Measurements from ENCODE around the gene RCAN2.

Gene RCAN2

GRCh38 chr6:46378882-46379416 lies 112.3 kb downstream of the RCAN2 start:
- ATAC-seq: no peak
- TF ChIP-seq ZNF8 (CRISPR knock-in tag; IDR thresholded peaks at IDR 0.05): no peak
- no peak for TF ChIP-seq GLIS3 (CRISPR knock-in tag; IDR thresholded peaks at IDR 0.05)
- TF ChIP-seq SNAI2 (CRISPR knock-in tag; IDR thresholded peaks at IDR 0.05): no peak
- TF ChIP-seq TSHZ2 (CRISPR knock-in tag; IDR thresholded peaks at IDR 0.05): no peak
- TF ChIP-seq CSRNP3 (CRISPR knock-in tag; IDR thresholded peaks at IDR 0.05): no peak
- no peak for TF ChIP-seq RARB (CRISPR knock-in tag; IDR thresholded peaks at IDR 0.05)
- TF ChIP-seq ZFP30 (CRISPR knock-in tag; IDR thresholded peaks at IDR 0.05): no peak
- TF ChIP-seq CSDC2 (CRISPR knock-in tag; IDR thresholded peaks at IDR 0.05): no peak
- TF ChIP-seq OSR1 (CRISPR knock-in tag; IDR thresholded peaks at IDR 0.05): no peak
- TF ChIP-seq POU6F1 (CRISPR knock-in tag; IDR thresholded peaks at IDR 0.05; ENCODE audit: borderline replicate concordance, low read depth): no peak
- no peak for TF ChIP-seq CREB5 (CRISPR knock-in tag; IDR thresholded peaks at IDR 0.05; ENCODE audit: low read depth)
- no peak for TF ChIP-seq TCF4 (CRISPR knock-in tag; IDR thresholded peaks at IDR 0.05; ENCODE audit: borderline replicate concordance)
- no peak for TF ChIP-seq PPARA (CRISPR knock-in tag; IDR thresholded peaks at IDR 0.05; ENCODE audit: borderline replicate concordance)
- no peak for TF ChIP-seq BACH2 (CRISPR knock-in tag; IDR thresholded peaks at IDR 0.05; ENCODE audit: borderline replicate concordance)
- no peak for TF ChIP-seq ZNF70 (CRISPR knock-in tag; IDR thresholded peaks at IDR 0.05)
- no peak for TF ChIP-seq TOX (CRISPR knock-in tag; IDR thresholded peaks at IDR 0.05; ENCODE audit: borderline replicate concordance)
- no peak for TF ChIP-seq ESRRG (CRISPR knock-in tag; IDR thresholded peaks at IDR 0.05)
- no peak for TF ChIP-seq ARNTL (CRISPR knock-in tag; IDR thresholded peaks at IDR 0.05; ENCODE audit: borderline replicate concordance, low read depth)
- TF ChIP-seq ZNF565 (CRISPR knock-in tag; conservative IDR thresholded peaks at IDR 0.05; ENCODE audit: low read depth): no peak
- no peak for TF ChIP-seq ISL1 (CRISPR knock-in tag; IDR thresholded peaks at IDR 0.05)

GRCh38 chr6:46378161-46378881 lies 112.9 kb downstream of the RCAN2 start:
- no peak for ATAC-seq
- no peak for TF ChIP-seq PPARA (CRISPR knock-in tag; IDR thresholded peaks at IDR 0.05; ENCODE audit: borderline replicate concordance)
- TF ChIP-seq CSRNP3 (CRISPR knock-in tag; IDR thresholded peaks at IDR 0.05): no peak
- no peak for TF ChIP-seq ZC3H10 (CRISPR knock-in tag; IDR thresholded peaks at IDR 0.05)
- no peak for TF ChIP-seq CREB5 (CRISPR knock-in tag; IDR thresholded peaks at IDR 0.05; ENCODE audit: low read depth)
- no peak for TF ChIP-seq GLIS3 (CRISPR knock-in tag; IDR thresholded peaks at IDR 0.05)
- no peak for TF ChIP-seq POU6F1 (CRISPR knock-in tag; IDR thresholded peaks at IDR 0.05; ENCODE audit: borderline replicate concordance, low read depth)
- TF ChIP-seq ESRRG (CRISPR knock-in tag; IDR thresholded peaks at IDR 0.05): no peak
- no peak for TF ChIP-seq TCF4 (CRISPR knock-in tag; IDR thresholded peaks at IDR 0.05; ENCODE audit: borderline replicate concordance)
- TF ChIP-seq PATZ1 (CRISPR knock-in tag; IDR thresholded peaks at IDR 0.05; ENCODE audit: borderline replicate concordance): no peak
- TF ChIP-seq CSDC2 (CRISPR knock-in tag; IDR thresholded peaks at IDR 0.05): no peak
- TF ChIP-seq ZNF70 (CRISPR knock-in tag; IDR thresholded peaks at IDR 0.05): no peak
- no peak for TF ChIP-seq ARNTL (CRISPR knock-in tag; IDR thresholded peaks at IDR 0.05; ENCODE audit: borderline replicate concordance, low read depth)
- TF ChIP-seq TOX (CRISPR knock-in tag; IDR thresholded peaks at IDR 0.05; ENCODE audit: borderline replicate concordance): no peak

Measured in SK-N-SH treated with all-trans-retinoic acid at 6 μM for 48 hours (cell line).